Activated CD8-positive, alpha-beta memory T cell treated with anti-CD3 and anti-CD28 coated beads, Interleukin-2, amount 10 ng/mL, durations not matched to agents 7 days and 5 days (primary cell): ENCODE results near the gene TRIM5. TPM values are rescaled to one million over a fixed set of nuclear protein-coding genes. Genes with fewer than 3 reads are reported as not detected.

Experiments used
- ATAC-seq: fragments of 150-1000 bp; cut with Tn5 transposase; one replicate; pipeline ENCODE4 v1.10.0; 2021; ENCODE audit warnings: moderate library complexity
- CTCF ChIA-PET: fragments of 350-600 bp; sonication (Branson Sonifier 250); formaldehyde crosslinking; loops from one replicate; lab custom pipeline; 2021; ENCODE audit warnings: antibody characterized with exemption; lab: Charles Lee
- DNase-seq: peaks from one replicate; pipeline ENCODE4 v3.0.0-alpha.2; 2020
- H3K27ac Mint-ChIP-seq: one replicate; pipeline ENCODE4 v1.8.0; 2021; ENCODE audit warnings: mild to moderate bottlenecking, mixed read lengths
- H3K27me3 Mint-ChIP-seq: one replicate; pipeline ENCODE4 v1.8.0; 2021; ENCODE audit warnings: mixed read lengths
- H3K36me3 Mint-ChIP-seq: one replicate; pipeline ENCODE4 v1.8.0; 2021; ENCODE audit warnings: mild to moderate bottlenecking, mixed read lengths
- H3K4me1 Mint-ChIP-seq: one replicate; pipeline ENCODE4 v1.8.0; 2021; ENCODE audit warnings: mixed read lengths
- H3K4me3 Mint-ChIP-seq: one replicate; pipeline ENCODE4 v1.8.0; 2021; ENCODE audit warnings: mild to moderate bottlenecking, moderate library complexity, mixed read lengths
- H3K9me3 Mint-ChIP-seq: one replicate; pipeline ENCODE4 v1.8.0; 2022; ENCODE audit warnings: low read depth, mixed read lengths
- total RNA-seq, 2 experiments: library from RNA; stranded (reverse); gene quantifications; one replicate each; pipeline ENCODE4 v1.2.3, GENCODE V29; 2021

TRIM5 gene
- total RNA-seq, 2 experiments from 2014 or later = 25.0 to 35.4 TPM

DNA sequence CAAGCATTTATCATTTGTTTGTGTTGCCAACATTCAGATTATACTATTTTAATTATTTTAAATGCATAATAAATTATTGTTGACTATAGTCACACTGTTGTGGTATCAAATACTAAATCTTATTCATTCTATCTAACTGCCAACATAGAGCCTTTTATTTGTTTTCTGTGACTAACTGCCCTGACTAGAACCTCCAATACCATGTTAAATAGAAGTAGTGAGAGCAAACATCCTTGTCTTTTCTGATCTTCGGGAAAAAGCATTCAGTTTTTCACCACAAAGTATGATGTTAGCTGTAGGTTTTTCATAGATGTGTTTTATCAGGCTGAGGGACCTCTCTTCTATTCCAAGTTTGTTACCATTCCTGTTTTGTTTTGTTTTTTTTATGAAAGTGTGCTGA, 44.9 kb downstream of the TRIM5 start:
- Mint-ChIP-seq H3K4me1 (peaks cover 11% of the 10 kb centered on the region), H3K27ac (no peak overlapping the region), H3K9me3 (peaks cover 3% of the 10 kb centered on the region), H3K36me3 (peaks cover 56% of the 10 kb centered on the region), H3K27me3 (no peaks in the 10 kb centered on the region), H3K4me3 (no peak overlapping the region)
- ATAC-seq (no peak), DNase-seq (no peak)
- CTCF ChIA-PET = no interaction called here

DNA sequence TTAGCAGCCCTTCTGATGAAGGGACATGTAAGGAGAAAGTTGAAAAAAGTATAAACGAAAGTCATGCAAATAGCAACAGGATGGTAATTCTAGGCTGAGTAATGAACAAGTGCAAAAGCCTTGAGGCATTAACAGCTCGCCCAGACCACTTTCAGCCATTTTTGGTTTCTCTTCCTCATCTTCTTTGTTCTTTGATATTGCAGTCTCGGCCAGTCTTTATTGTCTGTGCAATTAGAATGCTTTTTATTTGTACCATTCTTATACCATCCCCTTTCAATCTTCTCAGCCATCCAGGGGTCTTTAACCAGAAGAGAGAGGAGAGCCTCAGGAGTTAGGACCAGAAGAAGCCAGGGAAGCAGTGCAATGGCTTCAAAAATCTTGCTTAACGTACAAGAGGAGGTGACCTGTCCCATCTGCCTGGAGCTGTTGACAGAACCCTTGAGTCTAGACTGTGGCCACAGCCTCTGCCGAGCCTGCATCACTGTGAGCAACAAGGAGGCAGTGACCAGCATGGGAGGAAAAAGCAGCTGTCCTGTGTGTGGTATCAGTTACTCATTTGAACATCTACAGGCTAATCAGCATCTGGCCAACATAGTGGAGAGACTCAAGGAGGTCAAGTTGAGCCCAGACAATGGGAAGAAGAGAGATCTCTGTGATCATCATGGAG, 52.8 kb downstream of the TRIM5 start:
- ATAC-seq (no peak), DNase-seq (no peak)
- Mint-ChIP-seq H3K27ac (no peak overlapping the region), H3K4me3 (no peak overlapping the region), H3K9me3 (no peaks in the 10 kb centered on the region), H3K27me3 (no peaks in the 10 kb centered on the region), H3K4me1 (peaks cover 24% of the 10 kb centered on the region), H3K36me3 (peaks cover 50% of the 10 kb centered on the region)
- CTCF ChIA-PET = interaction anchor here (1.1 kb wide), 1 partner anchor 13 kb away, joined by 3 read pairs; no protein-coding TSS in a partner anchor

DNA sequence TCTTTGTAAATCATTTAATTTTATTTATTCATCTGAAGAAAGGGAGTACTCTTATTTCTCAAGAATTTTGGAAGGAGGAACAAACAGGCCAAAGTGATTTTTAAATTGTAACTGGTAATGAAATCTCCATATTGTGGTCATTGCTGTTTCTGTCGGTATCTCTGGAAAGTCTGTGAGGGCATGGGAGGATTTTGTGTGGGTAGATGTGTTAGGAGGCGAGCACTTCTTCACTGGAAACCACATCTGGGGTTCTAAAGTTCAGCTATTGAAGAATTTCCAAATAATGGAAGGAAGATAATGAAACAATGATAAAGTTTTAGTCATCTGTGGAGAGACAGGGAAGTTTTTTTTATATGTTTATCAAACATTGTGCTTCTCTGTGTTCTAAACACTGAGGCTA, 53.5 kb downstream of the TRIM5 start:
- Mint-ChIP-seq H3K27ac (no peak overlapping the region), H3K36me3 (peaks cover 50% of the 10 kb centered on the region), H3K9me3 (no peaks in the 10 kb centered on the region), H3K27me3 (no peaks in the 10 kb centered on the region), H3K4me1 (peaks cover 31% of the 10 kb centered on the region), H3K4me3 (no peak overlapping the region)
- CTCF ChIA-PET = interaction anchor here (1.1 kb wide), 1 partner anchor 12 kb away, joined by 3 read pairs; no protein-coding TSS in a partner anchor
- DNase-seq (no peak), ATAC-seq (no peak)

DNA sequence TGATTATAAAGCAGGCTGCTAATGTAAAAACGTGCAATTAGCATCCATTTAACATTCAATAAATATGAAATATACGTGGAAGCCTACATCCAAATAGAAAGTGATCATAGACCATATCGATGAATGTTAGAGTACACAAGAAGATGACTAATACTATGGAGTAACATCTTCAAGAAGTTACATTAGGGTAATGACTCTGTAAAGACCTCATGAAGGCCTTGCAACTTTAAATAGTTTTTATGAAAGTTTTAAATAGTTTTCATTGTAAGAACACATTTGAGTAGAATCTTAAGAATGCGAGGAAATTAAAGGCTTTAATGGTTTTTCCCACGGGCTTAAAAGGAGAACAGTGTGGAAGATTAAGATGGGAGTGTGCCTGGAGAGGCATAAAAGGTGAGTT, 58.7 kb downstream of the TRIM5 start:
- H3K27ac Mint-ChIP-seq = peak overlapping the region; percentile 91

DNA sequence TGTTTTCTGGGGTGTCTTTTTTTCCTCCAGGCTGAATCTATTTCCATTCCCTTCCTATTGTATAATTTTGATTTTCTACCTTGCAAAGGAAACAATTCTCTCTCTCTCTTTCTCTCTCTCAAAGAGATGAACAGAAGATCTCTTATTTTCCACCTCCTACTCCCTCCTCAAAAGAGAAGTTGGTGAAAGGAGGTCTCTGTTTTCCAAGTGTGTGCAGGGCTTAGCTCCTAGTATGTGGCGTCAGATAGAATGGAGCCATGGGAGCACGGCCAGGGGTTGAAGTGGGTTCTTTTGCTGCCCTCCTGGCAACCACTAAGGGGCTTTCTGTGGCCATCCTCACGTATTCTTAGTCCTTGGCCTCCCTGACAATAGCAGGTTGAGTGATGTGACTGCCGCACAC, 59.6 kb downstream of the TRIM5 start:
- ATAC-seq = no peak

More for the DNA sequence above, 58.7 kb downstream of the TRIM5 start:
- H3K9me3 Mint-ChIP-seq = no peaks in the 10 kb centered on the region
- CTCF ChIA-PET = interaction anchor here (0.7 kb wide), 1 partner anchor 9 kb away, joined by 3 read pairs; no protein-coding TSS in a partner anchor
- DNase-seq (no peak), ATAC-seq (no peak)
- H3K27me3 Mint-ChIP-seq = no peaks in the 10 kb centered on the region
- peak overlapping the region; percentile 90 for H3K4me3 Mint-ChIP-seq
- H3K36me3 Mint-ChIP-seq = peaks cover 38% of the 10 kb centered on the region
- peaks cover 42% of the 10 kb centered on the region for H3K4me1 Mint-ChIP-seq

DNA sequence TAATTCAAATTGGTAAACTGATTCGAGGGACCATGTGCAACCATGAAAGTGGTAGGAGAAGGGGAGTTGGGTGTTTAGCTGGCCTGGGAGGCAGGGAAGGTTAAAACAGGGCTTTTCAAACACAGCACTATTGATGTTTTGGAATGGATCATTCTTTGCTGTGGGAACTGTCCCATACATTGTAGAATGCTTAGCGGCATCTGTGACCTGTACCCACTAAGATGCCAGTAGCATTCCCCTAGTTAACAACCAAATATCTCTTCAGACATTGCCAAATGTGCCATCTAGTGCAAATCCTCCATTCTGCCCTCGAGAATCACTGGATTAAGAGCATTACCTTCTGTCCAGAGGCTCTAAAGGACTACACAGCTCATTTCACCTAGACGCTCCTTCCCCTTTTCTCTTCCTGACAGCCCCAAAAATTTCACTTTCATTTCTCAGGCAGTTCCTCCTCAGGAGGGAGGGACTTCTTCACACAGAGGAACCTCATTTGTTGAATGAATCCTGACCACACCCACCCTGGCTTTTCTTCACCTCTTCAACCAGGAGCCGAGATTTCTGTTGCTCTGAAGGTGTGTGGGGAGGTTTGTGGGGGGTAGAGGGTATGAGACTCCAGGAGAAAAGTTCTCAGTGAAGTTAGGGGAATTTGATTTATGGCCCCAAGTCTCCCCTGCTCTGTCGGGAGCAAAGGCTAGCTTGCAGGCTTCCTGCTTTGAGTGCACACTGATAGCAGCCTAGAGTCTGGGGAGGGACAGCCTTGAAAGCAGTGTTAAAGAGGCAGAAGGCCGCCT, 60.2 kb downstream of the TRIM5 start, which contains the start of gene TRIM34:
Gene TRIM34 (plus strand): TSS at position 513 of the 791 bp plus-strand sequence. CDS start 7,331 bp downstream, outside the sequence.
- DNase-seq (peak; percentile 84), ATAC-seq (peak; percentile 98)
- Mint-ChIP-seq H3K27me3 (no peaks in the 10 kb centered on the region), H3K9me3 (no peaks in the 10 kb centered on the region), H3K36me3 (peaks cover 35% of the 10 kb centered on the region), H3K27ac (peak within 1 kb of the TSS; percentile 91), H3K4me1 (peaks cover 45% of the 10 kb centered on the region), H3K4me3 (peak within 1 kb of the TSS; percentile 90)
- CTCF ChIA-PET = interaction anchor here (0.6 to 1.3 kb wide), 5 partner anchors 24 to 738 kb away, joined by 4 to 6 read pairs (median 4); partner anchors contain the start of gene TRIM5

More for the DNA sequence above, 59.6 kb downstream of the TRIM5 start:
- Mint-ChIP-seq H3K27ac (peak overlapping the region; percentile 91), H3K4me3 (peak overlapping the region; percentile 90), H3K4me1 (peaks cover 45% of the 10 kb centered on the region), H3K9me3 (no peaks in the 10 kb centered on the region), H3K36me3 (peaks cover 38% of the 10 kb centered on the region), H3K27me3 (no peaks in the 10 kb centered on the region)
- no peak for DNase-seq
- CTCF ChIA-PET = interaction anchor here (0.6 to 1.3 kb wide), 5 partner anchors 25 to 738 kb away, joined by 4 to 6 read pairs (median 4); partner anchors contain the start of gene TRIM5

DNA sequence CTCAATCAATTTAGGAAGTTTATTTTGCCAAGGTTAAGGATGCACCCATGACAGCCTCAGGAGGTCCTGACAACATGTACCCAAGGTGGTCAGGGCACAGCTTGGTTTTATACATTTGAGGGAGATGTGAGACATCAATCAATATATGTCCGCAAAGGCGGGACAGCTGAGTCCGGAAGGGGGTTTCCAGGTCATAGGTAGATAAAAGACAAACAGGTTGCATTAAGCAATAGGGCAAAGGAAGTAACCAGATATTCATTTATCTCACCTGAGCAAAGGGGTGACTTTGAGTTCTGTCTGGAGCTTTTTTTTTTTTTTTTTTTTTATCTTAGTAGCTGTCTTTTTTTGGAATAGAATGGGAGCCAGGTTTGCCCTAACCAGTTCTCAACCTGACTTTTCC, 62.1 kb downstream of the TRIM5 start:
- H3K4me1 Mint-ChIP-seq = peaks cover 34% of the 10 kb centered on the region
- peaks cover 25% of the 10 kb centered on the region for H3K36me3 Mint-ChIP-seq
- H3K4me3 Mint-ChIP-seq = peak overlapping the region; percentile 30
- DNase-seq (no peak), ATAC-seq (no peak)
- H3K27ac Mint-ChIP-seq = peak overlapping the region; percentile 44
- no peaks in the 10 kb centered on the region for H3K9me3 Mint-ChIP-seq
- CTCF ChIA-PET = interaction anchor here (0.7 kb wide), 1 partner anchor 24 kb away, joined by 3 read pairs; no protein-coding TSS in a partner anchor
- H3K27me3 Mint-ChIP-seq = no peaks in the 10 kb centered on the region

DNA sequence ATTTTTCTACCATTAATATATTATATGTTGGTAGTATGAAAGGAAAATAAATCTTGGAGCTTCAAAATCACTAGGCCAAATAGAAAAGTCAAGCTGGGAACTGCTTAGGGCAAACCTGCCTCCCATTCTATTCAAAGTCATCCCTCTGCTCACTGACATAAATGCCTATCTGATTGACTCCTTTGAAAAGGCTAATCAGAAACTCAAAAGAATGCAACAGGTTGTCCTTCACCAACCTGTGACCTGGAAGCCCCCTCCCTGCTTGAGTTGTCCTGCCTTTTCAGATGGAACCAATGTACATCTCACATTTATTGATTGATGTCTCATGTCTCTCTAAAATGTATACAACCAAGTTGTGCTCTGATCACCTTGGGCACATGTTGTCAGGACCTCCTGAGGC, 63.3 kb downstream of the TRIM5 start:
- peak overlapping the region; percentile 40 for H3K27ac Mint-ChIP-seq
- H3K27me3 Mint-ChIP-seq = no peaks in the 10 kb centered on the region
- ATAC-seq (no peak), DNase-seq (no peak)
- peaks cover 23% of the 10 kb centered on the region for H3K36me3 Mint-ChIP-seq
- H3K9me3 Mint-ChIP-seq = no peaks in the 10 kb centered on the region
- CTCF ChIA-PET = interaction anchor here (1.1 to 1.2 kb wide), 2 partner anchors 13 to 21 kb away, joined by 3 to 5 read pairs; no protein-coding TSS in a partner anchor
- peaks cover 22% of the 10 kb centered on the region for H3K4me1 Mint-ChIP-seq
- no peak overlapping the region for H3K4me3 Mint-ChIP-seq

DNA sequence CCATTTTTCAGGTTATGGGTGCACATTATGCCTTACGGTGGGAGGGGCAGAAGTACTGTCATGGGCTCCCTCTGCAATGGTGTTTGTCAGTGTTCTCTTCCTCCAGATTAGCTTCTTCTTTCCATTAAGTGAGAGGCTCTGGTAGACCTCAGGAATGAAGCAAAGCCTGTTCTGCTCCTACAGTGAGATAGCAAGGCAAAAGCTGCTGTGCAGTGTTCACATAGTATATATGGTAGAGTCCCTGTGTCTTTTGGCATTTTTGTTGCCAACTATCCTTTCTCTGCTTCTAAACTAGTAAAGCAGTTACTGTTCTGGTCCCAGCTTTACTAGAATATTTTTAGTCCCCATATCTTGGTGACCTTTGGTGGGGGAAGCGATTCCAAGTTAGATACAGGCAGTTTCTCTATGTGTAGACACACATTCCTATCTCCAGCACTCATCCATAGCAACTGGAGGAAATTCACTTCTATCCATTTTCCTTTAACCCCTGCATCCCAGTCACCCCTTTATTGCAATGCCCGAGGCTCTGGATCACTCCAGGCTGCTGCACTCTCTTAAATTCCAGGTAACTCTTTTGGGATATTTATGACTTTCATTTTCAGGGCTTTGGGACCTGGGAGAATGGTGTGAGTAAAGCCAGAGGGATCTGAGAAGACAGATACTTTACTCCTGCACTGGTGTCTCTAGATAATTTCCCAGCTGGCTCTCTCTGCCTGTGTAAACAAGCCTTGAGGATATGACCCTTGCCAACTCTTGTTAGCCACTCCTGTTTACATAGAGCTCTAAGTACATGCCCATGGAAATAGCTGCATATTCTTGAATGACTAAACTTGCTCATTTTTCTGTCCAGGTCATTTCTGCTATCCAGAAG, 64.0 kb downstream of the TRIM5 start:
- H3K36me3 Mint-ChIP-seq = peaks cover 21% of the 10 kb centered on the region
- H3K4me3 Mint-ChIP-seq = no peak overlapping the region
- H3K4me1 Mint-ChIP-seq = peaks cover 15% of the 10 kb centered on the region
- H3K9me3 Mint-ChIP-seq = no peaks in the 10 kb centered on the region
- no peak for DNase-seq
- ATAC-seq = no peak
- no peak overlapping the region for H3K27ac Mint-ChIP-seq
- H3K27me3 Mint-ChIP-seq = no peaks in the 10 kb centered on the region
- CTCF ChIA-PET = interaction anchor here (0.9 to 1.4 kb wide), 5 partner anchors 14 to 189 kb away, joined by 3 to 5 read pairs (median 3); no protein-coding TSS in a partner anchor

DNA sequence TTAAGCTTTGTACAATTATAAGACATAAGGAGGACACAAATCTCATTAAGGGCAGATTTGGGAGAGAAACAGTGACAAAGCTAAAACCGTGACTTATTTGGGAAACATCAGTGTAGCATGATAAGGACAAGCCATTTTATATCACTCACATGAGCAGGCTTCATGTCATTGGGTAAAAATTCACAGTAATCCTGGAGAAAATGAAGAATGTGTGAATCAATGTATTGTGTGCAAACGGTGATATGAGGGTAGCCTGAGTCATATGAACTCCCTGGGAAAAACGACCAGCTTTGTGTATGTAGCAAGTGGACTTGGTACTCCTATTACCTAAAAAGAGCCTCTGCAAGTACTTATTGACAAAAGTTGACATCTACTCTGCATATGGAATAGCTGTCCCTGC, 66.1 kb downstream of the TRIM5 start:
- no peak for ATAC-seq
- CTCF ChIA-PET = interaction anchor here (1.2 to 1.5 kb wide), 2 partner anchors 13 to 66 kb away, joined by 3 to 4 read pairs; partner anchors contain the start of gene TRIM5
- peaks cover 16% of the 10 kb centered on the region for H3K36me3 Mint-ChIP-seq

More for the DNA sequence above, 66.1 kb downstream of the TRIM5 start:
- DNase-seq = no peak
- no peaks in the 10 kb centered on the region for H3K9me3 Mint-ChIP-seq
- no peak overlapping the region for H3K4me3 Mint-ChIP-seq
- H3K27me3 Mint-ChIP-seq = no peaks in the 10 kb centered on the region
- peaks cover 7% of the 10 kb centered on the region for H3K4me1 Mint-ChIP-seq
- H3K27ac Mint-ChIP-seq = no peak overlapping the region
